H1 (cell line): ENCODE measurements around the gene MRPL42. TPM values are rescaled to one million over a fixed set of nuclear protein-coding genes. Genes with fewer than 3 reads are reported as not detected.

Experiments
- CTCF ChIA-PET: fragments of 300-600 bp; sonication (Branson Sonifier 250); formaldehyde crosslinking; loops from one replicate; lab custom pipeline; 2021; ENCODE audit not compliant: partially characterized antibody; lab: Charles Lee
- POLR2A ChIA-PET: fragments of 300-600 bp; sonication (Branson Sonifier 250); formaldehyde crosslinking; loops from one replicate; lab custom pipeline; 2021; ENCODE audit warnings: inconsistent platforms; ENCODE audit not compliant: partially characterized antibody; lab: Charles Lee
- DNase-seq, 2 experiments: peaks; one replicate each; pipeline versions ENCODE4 v3.0.0 to v3.0.0-alpha.2; 2010 to 2022; ENCODE audit warnings: low spot score in 2 of 2, low read depth in 1 of 2, mixed read lengths in 1 of 2
- FAIRE-seq: peaks from 2 replicates; lab custom pipeline; 2011; peaks lifted over from hg19 to GRCh38; lab: Jason Lieb, UNC
- H2AFZ ChIP-seq: 2 replicates; pipeline ENCODE4 v1.8.1; 2012; ENCODE audit warnings: low read length, inconsistent platforms
- H2AK5ac ChIP-seq: 2 replicates; pipeline ENCODE4 v1.6.1; 2013; ENCODE audit warnings: low read depth, low read length
- H2BK120ac ChIP-seq: replicated peaks from 2 replicates; pipeline ENCODE3; 2013; ENCODE audit warnings: low read depth, low read length, inconsistent platforms
- H2BK12ac ChIP-seq: 2 replicates; pipeline ENCODE4 v1.6.1; 2013; ENCODE audit warnings: low read depth, low read length
- H2BK15ac ChIP-seq: 2 replicates; pipeline ENCODE4 v1.6.1; 2013; ENCODE audit warnings: low read length
- H2BK20ac ChIP-seq: 2 replicates; pipeline ENCODE4 v1.6.1; 2013; ENCODE audit warnings: low read length
- H2BK5ac ChIP-seq: 2 replicates; pipeline ENCODE4 v1.6.1; 2013; ENCODE audit warnings: low read depth, low read length
- H3K14ac ChIP-seq: 2 replicates; pipeline ENCODE4 v1.6.1; 2013; ENCODE audit warnings: inconsistent platforms; ENCODE audit not compliant: insufficient read length
- H3K18ac ChIP-seq: 2 replicates; pipeline ENCODE4 v1.6.1; 2013; ENCODE audit warnings: low read length; ENCODE audit errors: extremely low read depth
- H3K23ac ChIP-seq: 2 replicates; pipeline ENCODE4 v1.6.1; 2013; ENCODE audit warnings: inconsistent platforms; ENCODE audit not compliant: insufficient read length
- H3K23me2 ChIP-seq: 2 replicates; pipeline ENCODE4 v1.6.1; 2013; ENCODE audit warnings: low read depth, low read length
- H3K27ac ChIP-seq: 2 replicates; pipeline ENCODE4 v1.6.1; 2011; ENCODE audit warnings: low read depth, low read length, inconsistent platforms
- H3K27me3 ChIP-seq, 4 experiments: replicated peaks in 1 of 4; 1 replicate in 1 of 4; 2 replicates in 3 of 4; pipeline versions ENCODE4 v1.6.1 to v1.8.1; 2011 to 2013; ENCODE audit warnings: low read length in 3 of 4, mild to moderate bottlenecking in 3 of 4, inconsistent platforms in 2 of 4, mixed read lengths in 2 of 4, moderate library complexity in 1 of 4; ENCODE audit not compliant: control insufficient read depth in 3 of 4, insufficient read depth in 3 of 4; ENCODE audit errors: extremely low read depth in 1 of 4
- H3K36me3 ChIP-seq, 4 experiments: 2 replicates each; pipeline versions ENCODE4 v1.6.1 to v1.8.1; 2011 to 2013; ENCODE audit warnings: mild to moderate bottlenecking in 4 of 4, low read length in 3 of 4, moderate library complexity in 2 of 4, control low read depth in 1 of 4, inconsistent platforms in 1 of 4; ENCODE audit not compliant: insufficient read depth in 4 of 4, control insufficient read depth in 2 of 4
- H3K4ac ChIP-seq: replicated peaks from 2 replicates; pipeline ENCODE3; 2013; ENCODE audit warnings: low read length, low read depth, mixed read lengths, inconsistent platforms; ENCODE audit not compliant: insufficient read length
- H3K4me1 ChIP-seq, 4 experiments: replicated peaks in 1 of 4; 1 replicate in 1 of 4; 2 replicates in 3 of 4; pipeline versions ENCODE4 v1.6.1 to v1.8.1; 2011 to 2013; ENCODE audit warnings: low read length in 3 of 4, inconsistent platforms in 2 of 4, mixed read lengths in 1 of 4; ENCODE audit not compliant: insufficient read depth in 4 of 4, control insufficient read depth in 3 of 4
- H3K4me2 ChIP-seq, 2 experiments: 2 replicates each; pipeline versions ENCODE4 v1.6.1 to v1.8.1; 2011 to 2013; ENCODE audit warnings: low read depth in 2 of 2, low read length in 2 of 2, control low read depth in 1 of 2, inconsistent platforms in 1 of 2, mild to moderate bottlenecking in 1 of 2; ENCODE audit not compliant: insufficient read depth in 1 of 2
- H3K4me3 ChIP-seq, 4 experiments: fragments of 200-600, 300-600 bp in 1 of 4; sonication (generic), shearing (Covaris generic), sonication (Bioruptor Twin) in 1 of 4; 2 replicates each; pipeline versions ENCODE4 v1.5.1 to v1.8.1; 2011 to 2016; ENCODE audit warnings: low read length in 4 of 4, low read depth in 3 of 4, control low read depth in 2 of 4, inconsistent platforms in 2 of 4, mild to moderate bottlenecking in 2 of 4, mixed read lengths in 1 of 4, moderate library complexity in 1 of 4; ENCODE audit not compliant: insufficient read depth in 2 of 4; ENCODE audit errors: extremely low read depth in 1 of 4
- H3K56ac ChIP-seq: replicated peaks from 2 replicates; pipeline ENCODE3; 2013; ENCODE audit warnings: low read depth, mild to moderate bottlenecking, mixed read lengths, low read length, inconsistent platforms; ENCODE audit not compliant: insufficient read length
- H3K79me1 ChIP-seq: 2 replicates; pipeline ENCODE4 v1.6.1; 2013; ENCODE audit warnings: low read depth, low read length, control low read depth
- H3K79me2 ChIP-seq, 2 experiments: 2 replicates each; pipeline versions ENCODE4 v1.6.1 to v1.8.1; 2012 to 2013; ENCODE audit warnings: low read length in 2 of 2, mild to moderate bottlenecking in 2 of 2, inconsistent platforms in 1 of 2; ENCODE audit not compliant: insufficient read depth in 2 of 2, control insufficient read depth in 1 of 2
- H3K9ac ChIP-seq, 4 experiments: replicated peaks in 1 of 4; 1 replicate in 1 of 4; 2 replicates in 3 of 4; pipeline versions ENCODE4 v1.6.1 to v1.8.1; 2011 to 2013; ENCODE audit warnings: low read depth in 3 of 4, low read length in 3 of 4, control low read depth in 2 of 4, mild to moderate bottlenecking in 2 of 4, moderate library complexity in 2 of 4, inconsistent platforms in 1 of 4; ENCODE audit errors: extremely low read depth in 1 of 4
- H3K9me3 ChIP-seq, 2 experiments: 2 replicates each; pipeline versions ENCODE4 v1.6.1 to v1.8.1; 2012 to 2013; ENCODE audit warnings: mild to moderate bottlenecking in 2 of 2, moderate library complexity in 2 of 2, control low read depth in 1 of 2, inconsistent platforms in 1 of 2, low read depth in 1 of 2, low read length in 1 of 2, mixed read lengths in 1 of 2; ENCODE audit not compliant: insufficient read depth in 2 of 2
- H4K20me1 ChIP-seq, 2 experiments: replicated peaks in 1 of 2; 2 replicates each; pipeline versions ENCODE3 to v1.8.1; 2011 to 2013; ENCODE audit warnings: inconsistent platforms in 2 of 2, low read length in 2 of 2, mild to moderate bottlenecking in 1 of 2; ENCODE audit not compliant: insufficient read depth in 2 of 2, control insufficient read depth in 1 of 2
- H4K5ac ChIP-seq: 2 replicates; pipeline ENCODE4 v1.6.1; 2013; ENCODE audit warnings: low read length, low read depth, mixed read lengths, inconsistent platforms; ENCODE audit not compliant: insufficient read length
- H4K8ac ChIP-seq: 2 replicates; pipeline ENCODE4 v1.8.0; 2013; ENCODE audit warnings: mild to moderate bottlenecking, moderate library complexity, low read length, inconsistent platforms; ENCODE audit not compliant: insufficient read depth; ENCODE audit errors: extremely low read depth
- H4K91ac ChIP-seq: replicated peaks from 2 replicates; pipeline ENCODE3; 2013; ENCODE audit warnings: low read length, mixed read lengths, inconsistent platforms; ENCODE audit not compliant: insufficient read length
- CHD1 ChIP-seq: IDR thresholded peaks from 2 replicates; pipeline ENCODE4 v1.6.1; 2012; ENCODE audit warnings: low read depth, low read length, improper control_type of control experiment
- E2F6 ChIP-seq: IDR thresholded peaks from 2 replicates; pipeline ENCODE4 v1.6.1; 2012; ENCODE audit warnings: inconsistent platforms
- FOSL1 ChIP-seq: IDR thresholded peaks from 2 replicates; pipeline ENCODE4 v1.6.1; 2011; ENCODE audit warnings: mild to moderate bottlenecking, low read depth, low read length, moderate library complexity; ENCODE audit not compliant: insufficient read depth
- HDAC2 ChIP-seq, 2 experiments: fragments of 300-600 bp in 1 of 2; sonication (generic) in 1 of 2; IDR thresholded peaks; 2 replicates each; pipeline ENCODE4 v1.6.1; 2011 to 2012; ENCODE audit warnings: low read depth in 2 of 2, low read length in 2 of 2, mild to moderate bottlenecking in 2 of 2, moderate library complexity in 2 of 2, borderline replicate concordance in 1 of 2, inconsistent platforms in 1 of 2
- JUN ChIP-seq: IDR thresholded peaks from 2 replicates; pipeline ENCODE4 v1.6.1; 2011; ENCODE audit warnings: low read depth, mild to moderate bottlenecking, improper control_type of control experiment, low read length
- polyA plus RNA-seq, 7 experiments: library from polyadenylated mRNA; depleted of rRNA in 3 of 7; stranded (reverse) in 5 of 7; unstranded in 2 of 7; fragments of >200 nt in 5 of 7; fragments of 200-250 nt in 2 of 7; gene quantifications; 1 replicate in 5 of 7; 2 replicates in 1 of 7; 4 replicates in 1 of 7; pipeline versions ENCODE4 v1.2.1 to v1.2.3, GENCODE V29; 2011 to 2013; ENCODE audit warnings: missing spikeins in 2 of 7, mixed read lengths in 2 of 7
- total RNA-seq: library from RNA; stranded (reverse); fragmentation: NEBNext Ultra II Directional; extraction: Animal tissue kit (Norgen Biotek cat#: 25700); gene quantifications from 2 replicates; pipeline ENCODE4 v1.2.1, GENCODE V29; 2021

The MRPL42 gene
- total and polyA plus RNA-seq, 2 of the 8 experiments (the other 6 are each of a cell fraction or from before 2014, with no cell fraction given) = 110 to 176 TPM

GRCh38 chr12:93507165-93507564 lies 39.9 kb downstream of the MRPL42 start:
- Histone ChIP-seq H4K5ac (no peak overlapping the region), H3K79me1 (no peaks in the 10 kb centered on the region), H4K91ac (no peak overlapping the region), H3K9ac (no peak overlapping the region), H4K8ac (no peak overlapping the region), H3K4me3 (no peak overlapping the region), H2BK20ac (no peak overlapping the region), H3K4me2 (no peak overlapping the region), H4K20me1 (no peaks in the 10 kb centered on the region), H2AK5ac (no peak overlapping the region), H3K23ac (no peak overlapping the region), H2BK12ac (no peak overlapping the region), H3K36me3 (peaks cover 0 to 17% (median 3%) of the 10 kb centered on the region in 4 experiments; a peak in 2 of 8 replicates), H3K9me3 (no peaks in the 10 kb centered on the region), H2AFZ (no peak overlapping the region), H3K79me2 (no peaks in the 10 kb centered on the region), H2BK15ac (no peak overlapping the region), H3K27me3 (no peaks in the 10 kb centered on the region), H3K56ac (no peak overlapping the region), H3K27ac (no peak overlapping the region), H3K4me1 (no peaks in the 10 kb centered on the region), H2BK5ac (no peak overlapping the region), H2BK120ac (no peak overlapping the region), H3K23me2 (no peaks in the 10 kb centered on the region), H3K18ac (no peak overlapping the region), H3K4ac (no peak overlapping the region), H3K14ac (no peak overlapping the region)
- ChIA-PET CTCF (interaction anchor here (7.5 kb wide), 1 partner anchor 594 kb away, joined by 85 read pairs; no protein-coding TSS in a partner anchor), POLR2A (interaction anchor here (1.4 kb wide), 1 partner anchor 32 kb away, joined by 3 read pairs; no protein-coding TSS in a partner anchor)
- DNase-seq (no peak), FAIRE-seq (no peak)
- no peak for TF ChIP-seq JUN
- no peak for TF ChIP-seq E2F6
- no peak for TF ChIP-seq CHD1
- TF ChIP-seq FOSL1 = no peak
- TF ChIP-seq HDAC2 (IDR thresholded peaks at IDR 0.05; ENCODE audit: borderline replicate concordance in 1 of 2, low read depth in 2 of 2, low read length in 2 of 2) = no peak
